GM21515 (cell line): ENCODE data around the gene PAX9.

ENCODE experiments used
- ATAC-seq: cut with Tn5 transposase; IDR thresholded peaks from one replicate; pipeline ENCODE4 v1.9.1; 2021; ENCODE audit not compliant: unreplicated experiment

The PAX9 gene

GRCh38 chr14:36661506-36662257, at the start of gene PAX9:
Gene PAX9 (plus strand): TSS chr14:36661860. CDS start chr14:36662090, 230 bp downstream.
- no peak for ATAC-seq

- ATAC-seq = no peak
Measured at GRCh38 chr14:36617824-36618223, 43.8 kb upstream of the PAX9 start.

- ATAC-seq = no peak
Measured at GRCh38 chr14:36618641-36619040, 43.0 kb upstream of the PAX9 start.

GRCh38 chr14:36619131-36619530, 42.5 kb upstream of the PAX9 start:
- no peak for ATAC-seq

- no peak for ATAC-seq
Measured at GRCh38 chr14:36619853-36620252, 41.8 kb upstream of the PAX9 start.

GRCh38 chr14:36625014-36625413, 36.6 kb upstream of the PAX9 start:
- no peak for ATAC-seq

GRCh38 chr14:36625436-36625835, 36.2 kb upstream of the PAX9 start:
- no peak for ATAC-seq

- no peak for ATAC-seq
Measured at GRCh38 chr14:36626151-36626550, 35.5 kb upstream of the PAX9 start.

GRCh38 chr14:36627981-36628380, 33.7 kb upstream of the PAX9 start:
- ATAC-seq = no peak

GRCh38 chr14:36633580-36633979, 28.1 kb upstream of the PAX9 start:
- ATAC-seq = no peak

GRCh38 chr14:36646664-36647416, 14.8 kb upstream of the PAX9 start:
- ATAC-seq = no peak

GRCh38 chr14:36647417-36647823, 14.2 kb upstream of the PAX9 start:
- no peak for ATAC-seq

GRCh38 chr14:36647824-36648753, 13.6 kb upstream of the PAX9 start:
- ATAC-seq = no peak

- no peak for ATAC-seq
Measured at GRCh38 chr14:36649872-36650650, 11.6 kb upstream of the PAX9 start.

- ATAC-seq = no peak
Measured at GRCh38 chr14:36652542-36653201, 9.0 kb upstream of the PAX9 start.

- ATAC-seq = no peak
Measured at GRCh38 chr14:36653413-36653812, 8.2 kb upstream of the PAX9 start.

GRCh38 chr14:36653962-36654793, 7.5 kb upstream of the PAX9 start:
- ATAC-seq = no peak

- ATAC-seq = no peak
Measured at GRCh38 chr14:36654794-36655381, 6.8 kb upstream of the PAX9 start.

GRCh38 chr14:36655571-36655962, 6.1 kb upstream of the PAX9 start:
- ATAC-seq = no peak
